ENCODE data around the gene PDZRN4.

Gene PDZRN4

DNA sequence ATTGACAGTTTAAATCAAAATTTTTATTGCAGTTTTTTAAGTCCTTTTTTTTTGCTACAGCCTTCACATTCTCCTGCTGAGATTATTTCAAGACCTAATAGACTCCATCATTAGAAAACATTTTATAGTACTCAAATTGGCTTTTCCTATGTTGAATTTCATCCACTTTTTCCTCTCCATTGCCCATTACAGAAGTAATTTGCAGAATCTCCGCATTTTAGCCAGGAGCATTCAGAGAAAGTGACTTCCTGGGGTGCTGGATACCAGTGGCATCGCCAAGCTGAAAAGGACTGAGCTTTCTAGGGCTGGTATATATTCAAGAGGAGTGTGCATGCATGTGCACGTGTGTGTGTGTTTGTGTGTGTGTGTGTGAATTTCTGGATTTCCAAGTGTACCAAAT lies 340.8 kb downstream of the PDZRN4 start:
- TF ChIP-seq CREB1 (IDR thresholded peaks at IDR 0.05; ENCODE audit: low read depth): no peak
- no peak for TF ChIP-seq FOXM1 (IDR thresholded peaks at IDR 0.05; ENCODE audit: borderline replicate concordance, low read depth)
- TF ChIP-seq MAX (IDR thresholded peaks at IDR 0.05): no peak
- TF ChIP-seq, protein P1, sequence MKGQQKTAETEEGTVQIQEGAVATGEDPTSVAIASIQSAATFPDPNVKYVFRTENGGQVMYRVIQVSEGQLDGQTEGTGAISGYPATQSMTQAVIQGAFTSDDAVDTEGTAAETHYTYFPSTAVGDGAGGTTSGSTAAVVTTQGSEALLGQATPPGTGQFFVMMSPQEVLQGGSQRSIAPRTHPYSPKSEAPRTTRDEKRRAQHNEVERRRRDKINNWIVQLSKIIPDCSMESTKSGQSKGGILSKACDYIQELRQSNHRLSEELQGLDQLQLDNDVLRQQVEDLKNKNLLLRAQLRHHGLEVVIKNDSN (IDR thresholded peaks at IDR 0.05): no peak

DNA sequence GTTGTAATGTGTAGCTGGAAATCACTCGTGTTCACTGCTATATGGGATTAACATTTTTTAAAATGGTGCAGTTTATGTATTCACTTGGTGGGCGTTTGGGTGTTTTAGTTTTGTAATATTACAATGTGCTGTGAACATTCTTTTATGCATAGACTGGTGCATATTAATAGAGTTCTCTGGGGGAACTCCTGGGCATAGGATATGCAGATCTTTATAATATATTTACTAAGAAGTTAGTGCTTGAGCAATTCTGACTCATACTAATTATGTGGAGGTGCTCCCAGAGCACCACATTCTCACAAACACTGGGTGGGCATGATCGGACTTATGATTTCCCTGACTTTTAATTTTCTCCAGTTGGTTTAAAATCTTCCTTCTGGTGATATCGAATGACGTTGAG lies 342.3 kb downstream of the PDZRN4 start:
- TF ChIP-seq EP300 (IDR thresholded peaks at IDR 0.05; ENCODE audit: borderline replicate concordance): no peak
- TF ChIP-seq, protein P1 (IDR thresholded peaks at IDR 0.05): no peak
- no peak for TF ChIP-seq TCF12 (IDR thresholded peaks at IDR 0.05; ENCODE audit: low read depth)
- TF ChIP-seq, protein P2, sequence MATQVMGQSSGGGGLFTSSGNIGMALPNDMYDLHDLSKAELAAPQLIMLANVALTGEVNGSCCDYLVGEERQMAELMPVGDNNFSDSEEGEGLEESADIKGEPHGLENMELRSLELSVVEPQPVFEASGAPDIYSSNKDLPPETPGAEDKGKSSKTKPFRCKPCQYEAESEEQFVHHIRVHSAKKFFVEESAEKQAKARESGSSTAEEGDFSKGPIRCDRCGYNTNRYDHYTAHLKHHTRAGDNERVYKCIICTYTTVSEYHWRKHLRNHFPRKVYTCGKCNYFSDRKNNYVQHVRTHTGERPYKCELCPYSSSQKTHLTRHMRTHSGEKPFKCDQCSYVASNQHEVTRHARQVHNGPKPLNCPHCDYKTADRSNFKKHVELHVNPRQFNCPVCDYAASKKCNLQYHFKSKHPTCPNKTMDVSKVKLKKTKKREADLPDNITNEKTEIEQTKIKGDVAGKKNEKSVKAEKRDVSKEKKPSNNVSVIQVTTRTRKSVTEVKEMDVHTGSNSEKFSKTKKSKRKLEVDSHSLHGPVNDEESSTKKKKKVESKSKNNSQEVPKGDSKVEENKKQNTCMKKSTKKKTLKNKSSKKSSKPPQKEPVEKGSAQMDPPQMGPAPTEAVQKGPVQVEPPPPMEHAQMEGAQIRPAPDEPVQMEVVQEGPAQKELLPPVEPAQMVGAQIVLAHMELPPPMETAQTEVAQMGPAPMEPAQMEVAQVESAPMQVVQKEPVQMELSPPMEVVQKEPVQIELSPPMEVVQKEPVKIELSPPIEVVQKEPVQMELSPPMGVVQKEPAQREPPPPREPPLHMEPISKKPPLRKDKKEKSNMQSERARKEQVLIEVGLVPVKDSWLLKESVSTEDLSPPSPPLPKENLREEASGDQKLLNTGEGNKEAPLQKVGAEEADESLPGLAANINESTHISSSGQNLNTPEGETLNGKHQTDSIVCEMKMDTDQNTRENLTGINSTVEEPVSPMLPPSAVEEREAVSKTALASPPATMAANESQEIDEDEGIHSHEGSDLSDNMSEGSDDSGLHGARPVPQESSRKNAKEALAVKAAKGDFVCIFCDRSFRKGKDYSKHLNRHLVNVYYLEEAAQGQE (IDR thresholded peaks at IDR 0.05; ENCODE audit: low read depth): no peak
- no peak for TF ChIP-seq FOXM1 (IDR thresholded peaks at IDR 0.05; ENCODE audit: borderline replicate concordance, low read depth)
- no peak for TF ChIP-seq ZBTB7A (IDR thresholded peaks at IDR 0.05; ENCODE audit: low read depth)
- no peak for TF ChIP-seq YY1 (IDR thresholded peaks at IDR 0.05; ENCODE audit: low read depth)
- no peak for TF ChIP-seq NFIC (IDR thresholded peaks at IDR 0.05)
- no peak for TF ChIP-seq RAD21 (IDR thresholded peaks at IDR 0.05; ENCODE audit: low read depth)
- no peak for TF ChIP-seq CEBPB (IDR thresholded peaks at IDR 0.05)

DNA sequence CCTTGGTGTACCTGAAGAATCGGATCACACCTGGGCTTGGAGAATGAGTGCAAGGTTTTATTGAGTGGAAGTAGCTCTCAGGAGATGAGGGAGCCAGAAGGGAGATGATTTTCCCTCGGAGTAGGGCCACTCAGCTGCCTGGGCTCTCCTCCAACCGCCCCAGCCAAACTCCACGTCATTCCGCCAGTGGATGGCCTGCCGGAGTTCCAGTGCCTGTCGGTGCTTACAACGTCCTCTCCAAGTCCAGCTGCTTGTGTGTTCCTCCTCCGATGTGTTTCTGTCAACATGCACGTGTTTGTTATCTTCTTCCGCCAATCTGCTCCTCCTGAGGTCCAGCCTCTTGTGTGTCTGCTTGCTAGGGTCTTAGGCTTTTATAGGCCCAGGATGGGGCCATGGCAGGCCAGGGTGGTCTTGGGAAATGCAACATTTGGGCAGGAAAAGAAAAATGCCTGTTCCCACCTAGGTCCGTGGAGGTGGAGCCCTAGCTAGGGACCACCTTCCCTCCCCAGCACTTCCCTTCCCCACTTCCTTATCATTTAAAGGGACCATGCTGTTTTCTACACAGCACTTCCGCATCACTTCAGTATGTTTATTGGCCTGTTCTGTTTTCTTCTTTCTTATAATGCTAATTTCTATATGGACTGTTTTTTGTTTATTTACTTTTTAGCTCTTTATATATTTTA lies 343.2 kb downstream of the PDZRN4 start:
- TF ChIP-seq, protein P1 (IDR thresholded peaks at IDR 0.05): no peak
- TF ChIP-seq CREB1 (IDR thresholded peaks at IDR 0.05; ENCODE audit: low read depth) (no peak), EGR1 (IDR thresholded peaks at IDR 0.05) (no peak), TAF1 (IDR thresholded peaks at IDR 0.05; ENCODE audit: low read depth) (no peak), CEBPB (IDR thresholded peaks at IDR 0.05) (no peak), FOXM1 (IDR thresholded peaks at IDR 0.05; ENCODE audit: borderline replicate concordance, low read depth) (no peak), EP300 (IDR thresholded peaks at IDR 0.05; ENCODE audit: borderline replicate concordance) (no peak), TEAD4 (IDR thresholded peaks at IDR 0.05) (no peak), MAX (IDR thresholded peaks at IDR 0.05) (no peak), RAD21 (IDR thresholded peaks at IDR 0.05; ENCODE audit: low read depth) (no peak)
- TF ChIP-seq, protein P2 (IDR thresholded peaks at IDR 0.05; ENCODE audit: low read depth): no peak

- TF ChIP-seq, protein P2 (IDR thresholded peaks at IDR 0.05; ENCODE audit: low read depth): no peak
- TF ChIP-seq YY1 (IDR thresholded peaks at IDR 0.05; ENCODE audit: low read depth): no peak
- TF ChIP-seq EGR1 (IDR thresholded peaks at IDR 0.05): no peak
- no peak for TF ChIP-seq RAD21 (IDR thresholded peaks at IDR 0.05; ENCODE audit: low read depth)
- no peak for TF ChIP-seq TAF1 (IDR thresholded peaks at IDR 0.05; ENCODE audit: low read depth)
- TF ChIP-seq NFIC (IDR thresholded peaks at IDR 0.05): no peak
- no peak for TF ChIP-seq ZBTB7A (IDR thresholded peaks at IDR 0.05; ENCODE audit: low read depth)
- no peak for TF ChIP-seq FOXM1 (IDR thresholded peaks at IDR 0.05; ENCODE audit: borderline replicate concordance, low read depth)
- no peak for TF ChIP-seq CREB1 (IDR thresholded peaks at IDR 0.05; ENCODE audit: low read depth)
- TF ChIP-seq TCF12 (IDR thresholded peaks at IDR 0.05; ENCODE audit: low read depth): no peak
- TF ChIP-seq TEAD4 (IDR thresholded peaks at IDR 0.05): no peak
- TF ChIP-seq CEBPB (IDR thresholded peaks at IDR 0.05): no peak
- TF ChIP-seq EP300 (IDR thresholded peaks at IDR 0.05; ENCODE audit: borderline replicate concordance): no peak
- no peak for TF ChIP-seq MAX (IDR thresholded peaks at IDR 0.05)
- TF ChIP-seq, protein P1 (IDR thresholded peaks at IDR 0.05): no peak
These were observed 344.0 kb downstream of the PDZRN4 start for GRCh38 chr12:41532072-41532471.
